ENCODE data around the gene MRPL20. TPM values are rescaled to one million over a fixed set of nuclear protein-coding genes. Genes with fewer than 3 reads are reported as not detected.
A peak's percentile ranks its signal among the peaks of the same experiment; 100 is the strongest.
"Not testable (repeated sequence)": the region's sequence is repeated elsewhere in the genome, so short reads cannot be mapped to it uniquely, and the experiment has no call there.

The MRPL20 gene
- total and polyA plus RNA-seq, 2 donors (not counting 1 experiment from before 2014, with no cell fraction given): 81.7 to 150 TPM

- no peak overlapping the region for H2AFZ ChIP-seq (ENCODE audit: low read length)
- H3K4me1 ChIP-seq (ENCODE audit: control insufficient read depth, extremely low read depth, insufficient read depth, low read length): peaks cover 25% of the 10 kb centered on the region
- H3K27ac ChIP-seq (ENCODE audit: insufficient read depth, low read length): no peak overlapping the region
- TF ChIP-seq CTCF (conservative IDR thresholded peaks at IDR 0.05 in 1 of 2, IDR thresholded peaks at IDR 0.05 in 1 of 2; ENCODE audit: low read depth in 1 of 2, low read length in 2 of 2): no peak
- no peak for TF ChIP-seq EZH2 (IDR thresholded peaks at IDR 0.05; ENCODE audit: low read length, missing control alignments)
- no peak overlapping the region for H3K4me3 ChIP-seq (replicated peaks in 1 of 4; ENCODE audit: control extremely low read depth in 1 of 4, insufficient read depth in 1 of 4, low read depth in 3 of 4, low read length in 4 of 4)
- H4K20me1 ChIP-seq (ENCODE audit: control insufficient read depth, extremely low read depth, insufficient read depth, low read length): no peaks in the 10 kb centered on the region
- no peaks in the 10 kb centered on the region for H3K27me3 ChIP-seq (ENCODE audit: control insufficient read depth, insufficient read depth, low read length)
- no peaks in the 10 kb centered on the region for H3K79me2 ChIP-seq (ENCODE audit: control insufficient read depth, insufficient read depth, low read length)
- H3K36me3 ChIP-seq (ENCODE audit: control insufficient read depth, insufficient read depth, low read length): no peaks in the 10 kb centered on the region
- H3K4me2 ChIP-seq (ENCODE audit: extremely low read depth, insufficient read depth, low read length): no peak overlapping the region
- no peaks in the 10 kb centered on the region for H3K9me3 ChIP-seq (ENCODE audit: control insufficient read depth, insufficient read depth, low read depth, low read length)
- H3K9ac ChIP-seq (ENCODE audit: insufficient read depth, low read length): no peak overlapping the region
- peak; percentile 35 to 41 for DNase-seq (ENCODE audit: low read depth in 2 of 2)
These were observed 22.6 kb upstream of the MRPL20 start for GRCh38 chr1:1429671-1430073.

GRCh38 chr1:1428967-1429366 is 21.9 kb upstream of the MRPL20 start:
- H3K79me2 ChIP-seq (ENCODE audit: control insufficient read depth, insufficient read depth, low read length); DNase-seq (ENCODE audit: low read depth in 2 of 2); H3K36me3 ChIP-seq (ENCODE audit: control insufficient read depth, insufficient read depth, low read length); H3K4me2 ChIP-seq (ENCODE audit: extremely low read depth, insufficient read depth, low read length); H3K4me3 ChIP-seq (replicated peaks in 1 of 4; ENCODE audit: control extremely low read depth in 1 of 4, insufficient read depth in 1 of 4, low read depth in 3 of 4, low read length in 4 of 4); H3K9ac ChIP-seq (ENCODE audit: insufficient read depth, low read length); H3K9me3 ChIP-seq (ENCODE audit: control insufficient read depth, insufficient read depth, low read depth, low read length); H2AFZ ChIP-seq (ENCODE audit: low read length); H3K27ac ChIP-seq (ENCODE audit: insufficient read depth, low read length); H3K27me3 ChIP-seq (ENCODE audit: control insufficient read depth, insufficient read depth, low read length); H4K20me1 ChIP-seq (ENCODE audit: control insufficient read depth, extremely low read depth, insufficient read depth, low read length): not testable (repeated sequence)
- peaks cover 19% of the 10 kb centered on the region for H3K4me1 ChIP-seq (ENCODE audit: control insufficient read depth, extremely low read depth, insufficient read depth, low read length)

GRCh38 chr1:1428174-1428573 is 21.1 kb upstream of the MRPL20 start:
- Histone ChIP-seq H3K79me2 (ENCODE audit: control insufficient read depth, insufficient read depth, low read length) (no peaks in the 10 kb centered on the region), H3K4me1 (ENCODE audit: control insufficient read depth, extremely low read depth, insufficient read depth, low read length) (peaks cover 13% of the 10 kb centered on the region), H2AFZ (ENCODE audit: low read length) (no peak overlapping the region), H3K36me3 (ENCODE audit: control insufficient read depth, insufficient read depth, low read length) (no peaks in the 10 kb centered on the region), H3K4me3 (replicated peaks in 1 of 4; ENCODE audit: control extremely low read depth in 1 of 4, insufficient read depth in 1 of 4, low read depth in 3 of 4, low read length in 4 of 4) (no peak overlapping the region), H3K27me3 (ENCODE audit: control insufficient read depth, insufficient read depth, low read length) (no peaks in the 10 kb centered on the region), H4K20me1 (ENCODE audit: control insufficient read depth, extremely low read depth, insufficient read depth, low read length) (no peaks in the 10 kb centered on the region), H3K4me2 (ENCODE audit: extremely low read depth, insufficient read depth, low read length) (no peak overlapping the region), H3K27ac (ENCODE audit: insufficient read depth, low read length) (no peak overlapping the region), H3K9ac (ENCODE audit: insufficient read depth, low read length) (no peak overlapping the region), H3K9me3 (ENCODE audit: control insufficient read depth, insufficient read depth, low read depth, low read length) (no peaks in the 10 kb centered on the region)
- no peak for DNase-seq (ENCODE audit: low read depth in 2 of 2)
- TF ChIP-seq EZH2 (IDR thresholded peaks at IDR 0.05; ENCODE audit: low read length, missing control alignments): no peak
- TF ChIP-seq CTCF (conservative IDR thresholded peaks at IDR 0.05 in 1 of 2, IDR thresholded peaks at IDR 0.05 in 1 of 2; ENCODE audit: low read depth in 1 of 2, low read length in 2 of 2): no peak

Data from fibroblast of lung (primary cell).